ENCODE results near the gene GLT1D1. TPM values are rescaled to one million over a fixed set of nuclear protein-coding genes. Genes with fewer than 3 reads are reported as not detected.

The GLT1D1 gene
- total RNA-seq, 4 donors from 2014 or later, result 0.26 to 3.6 (median 2.9) TPM; not detected in 1

DNA sequence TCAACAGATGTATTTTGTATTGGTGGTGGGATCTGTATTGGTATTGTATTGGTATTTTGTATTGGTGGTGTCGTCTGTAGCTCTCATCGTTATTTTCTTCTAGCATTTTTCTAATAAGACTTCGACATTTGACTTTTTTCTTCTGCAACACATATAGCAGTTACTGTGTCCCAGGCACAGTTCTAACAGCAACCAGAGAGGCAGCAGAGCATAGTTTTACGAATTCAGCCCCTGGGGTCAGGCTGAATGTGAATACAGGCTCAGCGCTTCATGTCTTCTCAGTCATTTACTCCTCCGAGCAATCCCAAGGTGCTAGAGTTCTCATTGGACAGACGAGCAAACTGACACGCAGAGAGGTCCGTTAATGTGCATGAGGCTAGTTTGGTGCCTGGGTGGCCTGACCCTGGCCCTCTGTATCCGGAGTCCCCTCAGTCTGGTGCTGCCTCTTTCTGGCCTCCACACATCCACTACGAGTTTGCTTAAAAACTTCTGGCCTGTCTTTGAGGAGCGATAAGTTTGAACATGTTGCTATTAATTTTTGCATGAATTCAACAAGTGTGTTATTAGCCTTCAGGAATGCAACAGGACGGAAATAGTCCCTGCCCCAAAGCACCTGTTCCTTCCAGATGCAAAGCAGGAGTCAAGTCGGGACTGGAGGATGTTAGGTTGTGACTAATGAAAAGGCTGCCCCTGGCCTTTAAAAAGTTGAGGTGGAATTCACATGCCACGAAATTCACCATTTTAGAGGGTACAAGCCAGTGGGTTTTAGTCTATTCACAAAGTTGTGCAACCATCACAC, 87.0 kb downstream of the GLT1D1 start:
- Histone ChIP-seq H3K27me3 (no peaks in the 10 kb centered on the region), H3K4me3 (no peak overlapping the region), H3K36me3 (no peaks in the 10 kb centered on the region), H3K9me3 (no peaks in the 10 kb centered on the region), H3K4me1 (no peaks in the 10 kb centered on the region), H3K27ac (no peak overlapping the region)
- TF ChIP-seq, protein P1, sequence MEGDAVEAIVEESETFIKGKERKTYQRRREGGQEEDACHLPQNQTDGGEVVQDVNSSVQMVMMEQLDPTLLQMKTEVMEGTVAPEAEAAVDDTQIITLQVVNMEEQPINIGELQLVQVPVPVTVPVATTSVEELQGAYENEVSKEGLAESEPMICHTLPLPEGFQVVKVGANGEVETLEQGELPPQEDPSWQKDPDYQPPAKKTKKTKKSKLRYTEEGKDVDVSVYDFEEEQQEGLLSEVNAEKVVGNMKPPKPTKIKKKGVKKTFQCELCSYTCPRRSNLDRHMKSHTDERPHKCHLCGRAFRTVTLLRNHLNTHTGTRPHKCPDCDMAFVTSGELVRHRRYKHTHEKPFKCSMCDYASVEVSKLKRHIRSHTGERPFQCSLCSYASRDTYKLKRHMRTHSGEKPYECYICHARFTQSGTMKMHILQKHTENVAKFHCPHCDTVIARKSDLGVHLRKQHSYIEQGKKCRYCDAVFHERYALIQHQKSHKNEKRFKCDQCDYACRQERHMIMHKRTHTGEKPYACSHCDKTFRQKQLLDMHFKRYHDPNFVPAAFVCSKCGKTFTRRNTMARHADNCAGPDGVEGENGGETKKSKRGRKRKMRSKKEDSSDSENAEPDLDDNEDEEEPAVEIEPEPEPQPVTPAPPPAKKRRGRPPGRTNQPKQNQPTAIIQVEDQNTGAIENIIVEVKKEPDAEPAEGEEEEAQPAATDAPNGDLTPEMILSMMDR (IDR thresholded peaks at IDR 0.05), result no peak
- TF ChIP-seq POLR2A (IDR thresholded peaks at IDR 0.05), result no peak
- DNase-seq, result no peak
- intact Hi-C loops (cut with DNase I; ENCODE audit: low total_unique reads), result no loop called here

DNA sequence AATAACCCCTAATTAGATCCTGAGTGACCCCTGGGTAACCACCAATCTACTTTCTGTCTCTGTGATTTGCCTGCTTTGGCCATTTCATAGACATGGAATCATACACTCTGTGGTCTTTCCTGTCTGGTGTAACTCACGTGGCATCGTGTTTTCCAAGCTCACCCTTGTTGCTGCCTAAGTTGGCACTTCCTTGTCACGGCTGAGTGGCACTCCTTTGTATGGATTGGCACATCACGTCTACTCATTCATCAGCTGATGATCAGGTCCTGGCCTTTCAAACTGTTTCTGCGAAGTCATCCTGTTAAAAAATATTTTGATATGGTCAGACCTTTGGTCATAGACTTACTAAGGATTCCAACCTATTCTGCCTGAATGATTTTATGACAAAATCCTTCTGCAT, 87.7 kb downstream of the GLT1D1 start:
- Histone ChIP-seq H3K4me1 (no peaks in the 10 kb centered on the region), H3K4me3 (no peak overlapping the region), H3K27ac (no peak overlapping the region), H3K27me3 (no peaks in the 10 kb centered on the region), H3K9me3 (no peaks in the 10 kb centered on the region), H3K36me3 (no peaks in the 10 kb centered on the region)
- TF ChIP-seq POLR2A (IDR thresholded peaks at IDR 0.05), result no peak
- TF ChIP-seq, protein P1 (IDR thresholded peaks at IDR 0.05), result no peak
- DNase-seq, result no peak
- intact Hi-C loops (cut with DNase I; ENCODE audit: low total_unique reads), result no loop called here

DNA sequence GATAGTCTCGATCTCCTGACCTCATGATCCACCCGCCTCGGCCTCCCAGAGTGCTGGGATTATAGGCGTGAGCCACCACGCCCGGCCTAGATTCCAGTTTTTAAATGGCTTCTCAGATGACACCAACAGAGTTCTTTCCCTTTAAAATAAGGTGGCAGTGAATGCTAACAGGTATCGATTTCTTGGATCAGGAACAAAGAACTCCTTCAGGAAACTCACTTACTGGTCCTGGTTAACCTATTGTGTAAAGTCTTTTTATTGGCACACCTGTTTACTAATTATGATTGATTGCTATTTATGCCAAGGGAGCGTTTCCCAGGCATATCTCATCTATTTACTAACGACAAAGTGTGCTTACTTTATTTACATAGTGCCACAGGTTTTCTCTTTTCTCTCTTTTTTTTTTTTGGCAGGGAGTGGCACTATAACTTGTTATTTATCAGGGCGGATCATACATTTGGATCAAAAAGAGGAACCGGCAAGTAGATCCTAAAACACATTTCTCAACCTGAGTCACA, 89.7 kb downstream of the GLT1D1 start:
- H3K36me3 ChIP-seq, result no peaks in the 10 kb centered on the region
- intact Hi-C loops (cut with DNase I; ENCODE audit: low total_unique reads), result no loop called here
- DNase-seq, result no peak

DNA sequence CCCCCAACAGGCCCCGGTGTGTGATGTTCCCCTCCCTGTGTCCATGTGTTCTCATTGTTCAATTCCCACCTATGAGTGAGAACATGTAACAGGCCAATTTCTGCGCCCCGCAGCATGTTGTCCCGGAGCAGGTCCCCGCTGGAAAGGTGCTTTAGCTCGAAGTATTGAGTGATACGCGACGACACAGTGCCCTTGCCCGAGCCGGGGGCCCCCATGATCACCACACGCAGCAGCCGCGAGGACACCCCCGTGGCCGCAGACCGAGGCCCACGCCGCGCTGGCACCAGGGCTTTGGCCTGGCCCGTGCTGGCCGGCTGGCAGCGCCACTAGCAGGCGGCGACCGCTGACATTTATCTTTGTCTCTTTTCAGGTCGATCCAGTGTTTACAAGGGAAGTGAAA, 91.7 kb downstream of the GLT1D1 start:
- no peaks in the 10 kb centered on the region for H3K9me3 ChIP-seq
- DNase-seq, result no peak
- H3K27me3 ChIP-seq, result no peaks in the 10 kb centered on the region
- H3K36me3 ChIP-seq, result no peaks in the 10 kb centered on the region
- no peak for TF ChIP-seq POLR2A (IDR thresholded peaks at IDR 0.05)
- TF ChIP-seq, protein P1 (IDR thresholded peaks at IDR 0.05), result no peak
- H3K4me3 ChIP-seq, result no peak overlapping the region
- H3K27ac ChIP-seq, result no peak overlapping the region
- H3K4me1 ChIP-seq, result no peaks in the 10 kb centered on the region
- intact Hi-C loops (cut with DNase I; ENCODE audit: low total_unique reads), result no loop called here

More for the DNA sequence above, 89.7 kb downstream of the GLT1D1 start:
- H3K4me3 ChIP-seq, result no peak overlapping the region
- no peaks in the 10 kb centered on the region for H3K4me1 ChIP-seq
- no peaks in the 10 kb centered on the region for H3K9me3 ChIP-seq
- TF ChIP-seq POLR2A (IDR thresholded peaks at IDR 0.05), result no peak
- TF ChIP-seq, protein P1 (IDR thresholded peaks at IDR 0.05), result no peak
- H3K27me3 ChIP-seq, result no peaks in the 10 kb centered on the region
- H3K27ac ChIP-seq, result no peak overlapping the region

DNA sequence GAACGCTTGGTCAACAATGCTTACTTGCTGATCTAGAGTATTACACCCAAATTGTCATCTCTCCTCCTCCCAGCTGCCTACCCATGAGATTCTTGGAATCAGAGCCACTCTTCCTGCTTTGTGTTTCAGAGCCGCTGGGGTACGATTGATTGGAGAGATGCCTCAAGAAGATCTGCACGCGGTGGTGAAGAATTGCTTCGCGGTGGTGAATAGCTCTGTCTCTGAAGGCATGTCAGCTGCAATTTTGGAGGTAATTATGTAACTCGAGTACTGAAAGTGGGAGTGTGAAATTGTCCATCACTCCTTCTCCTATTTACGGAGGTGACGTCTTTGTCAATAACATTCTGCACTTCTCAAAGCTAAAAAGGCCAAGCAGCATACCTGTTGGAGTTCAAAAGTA, 93.9 kb downstream of the GLT1D1 start:
- no peaks in the 10 kb centered on the region for H3K27me3 ChIP-seq
- no peaks in the 10 kb centered on the region for H3K9me3 ChIP-seq
- intact Hi-C loops (cut with DNase I; ENCODE audit: low total_unique reads), result no loop called here
- no peak for DNase-seq
- H3K4me3 ChIP-seq, result no peak overlapping the region
- TF ChIP-seq, protein P1 (IDR thresholded peaks at IDR 0.05), result no peak
- TF ChIP-seq POLR2A (IDR thresholded peaks at IDR 0.05), result no peak
- no peak overlapping the region for H3K27ac ChIP-seq
- no peaks in the 10 kb centered on the region for H3K36me3 ChIP-seq
- no peaks in the 10 kb centered on the region for H3K4me1 ChIP-seq

Measured in uterus (tissue), 4 donors.